ENCODE measurements around the gene OR2C3.

OR2C3 gene

GRCh38 chr1:247475793-247476192 is 60.4 kb downstream of the OR2C3 start:
- TF ChIP-seq EZH2phosphoT487 (IDR thresholded peaks at IDR 0.05; ENCODE audit: low read length) (no peak), EZH2 (optimal IDR thresholded peaks at IDR 0.05; ENCODE audit: low read depth, low read length) (no peak), CTCF (IDR thresholded peaks at IDR 0.05; ENCODE audit: low read length) (no peak)

More at GRCh38 chr1:247475793-247476192, 60.4 kb downstream of the OR2C3 start:
- H3F3A ChIP-seq (ENCODE audit: insufficient read depth, low read length), result no peaks in the 10 kb centered on the region
- H4K20me1 ChIP-seq (ENCODE audit: insufficient read depth, low read length), result no peaks in the 10 kb centered on the region
- H3K27ac ChIP-seq (ENCODE audit: low read length), result peak overlapping the region; percentile 20; the same call in 1 of the 2 replicates
- H3K36me3 ChIP-seq (replicated peaks; ENCODE audit: insufficient read depth, low read length), result no peaks in the 10 kb centered on the region
- no peaks in the 10 kb centered on the region for H3K27me3 ChIP-seq (replicated peaks; ENCODE audit: insufficient read depth, low read length)
- no peak overlapping the region for H2AFZ ChIP-seq (ENCODE audit: low read length)
- H3K9me3 ChIP-seq (replicated peaks; ENCODE audit: insufficient read depth, low read length), result no peaks in the 10 kb centered on the region
- H3K9ac ChIP-seq (ENCODE audit: low read length), result no peak overlapping the region
- no peak for DNase-seq
- H3K4me1 ChIP-seq (ENCODE audit: low read length), result no peaks in the 10 kb centered on the region; the same call in 1 of the 2 replicates
- H3K79me2 ChIP-seq (ENCODE audit: low read length), result no peaks in the 10 kb centered on the region
- H3K9me2 ChIP-seq (replicated peaks; ENCODE audit: insufficient read depth, low read length), result no peaks in the 10 kb centered on the region
- peak overlapping the region; percentile 17; the same call in 1 of the 2 replicates for H3K4me2 ChIP-seq (ENCODE audit: low read depth, low read length)
- H3K4me3 ChIP-seq (ENCODE audit: low read length), result no peak overlapping the region
